HG02642 (cell line): Measurements from ENCODE around the gene RPL22.

Experiments used
- ATAC-seq: cut with Tn5 transposase; IDR thresholded peaks from one replicate; pipeline ENCODE4 v1.9.1; 2021; ENCODE audit warnings: mild to moderate bottlenecking; ENCODE audit not compliant: unreplicated experiment, poor library complexity

RPL22 gene

DNA sequence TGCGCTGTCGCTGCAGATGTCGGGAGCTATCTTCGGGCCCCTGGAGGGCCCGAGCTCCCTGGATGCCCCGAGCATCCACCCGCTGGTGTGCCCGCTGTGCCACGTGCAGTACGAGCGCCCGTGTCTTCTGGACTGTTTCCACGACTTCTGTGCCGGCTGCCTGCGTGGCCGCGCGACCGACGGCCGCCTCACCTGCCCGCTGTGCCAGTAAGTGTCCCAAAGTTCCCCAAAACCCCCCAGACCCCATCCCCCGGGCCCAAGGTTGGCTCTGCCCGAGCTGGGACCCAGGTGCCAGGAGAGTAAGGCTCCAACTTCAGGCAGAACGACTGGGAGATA, 7.1 kb upstream of the RPL22 start:
- no peak for ATAC-seq

DNA sequence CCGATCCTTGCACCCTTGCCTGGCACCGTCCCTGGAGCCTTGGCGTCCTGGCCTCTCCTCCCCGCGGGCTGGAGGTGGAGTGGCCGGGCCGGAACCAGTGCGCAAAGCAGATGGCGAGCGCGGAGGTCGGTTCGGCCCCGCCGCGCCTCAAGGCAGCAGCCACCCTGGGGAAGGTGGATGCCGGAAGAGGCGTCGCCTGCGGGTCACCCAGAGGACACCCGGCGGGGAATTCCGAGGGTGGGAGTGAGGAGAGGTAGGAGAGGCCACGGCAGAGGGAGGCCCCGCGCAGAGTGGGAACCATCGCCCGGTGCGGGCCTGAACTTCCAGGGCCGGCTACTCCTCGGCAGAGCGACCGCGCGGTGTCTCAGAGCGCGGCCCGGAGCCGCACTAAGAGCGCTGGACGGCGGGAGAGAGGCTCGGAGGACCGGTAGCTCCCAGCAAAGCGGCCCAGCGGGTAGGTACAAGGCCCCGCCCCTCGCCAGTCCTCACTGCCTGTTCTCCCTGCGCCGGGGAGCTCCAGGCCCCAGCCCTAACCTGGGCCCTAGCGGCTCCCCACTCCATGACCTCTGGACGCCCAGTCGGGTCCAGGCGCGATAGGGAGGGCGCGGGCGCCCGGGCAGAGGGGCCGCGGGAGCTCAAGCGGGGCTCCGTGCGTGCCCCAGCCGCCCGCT, 6.6 kb upstream of the RPL22 start, which contains the start of gene RNF207:
TSS of gene RNF207 (plus strand) at position 271 of the 671 bp plus-strand sequence. CDS start 417 bp downstream, outside the sequence.
- ATAC-seq, result peak; percentile 60

- ATAC-seq, result no peak
Measured at GRCh38 chr1:6202256-6202655, 2.9 kb upstream of the RPL22 start.

DNA sequence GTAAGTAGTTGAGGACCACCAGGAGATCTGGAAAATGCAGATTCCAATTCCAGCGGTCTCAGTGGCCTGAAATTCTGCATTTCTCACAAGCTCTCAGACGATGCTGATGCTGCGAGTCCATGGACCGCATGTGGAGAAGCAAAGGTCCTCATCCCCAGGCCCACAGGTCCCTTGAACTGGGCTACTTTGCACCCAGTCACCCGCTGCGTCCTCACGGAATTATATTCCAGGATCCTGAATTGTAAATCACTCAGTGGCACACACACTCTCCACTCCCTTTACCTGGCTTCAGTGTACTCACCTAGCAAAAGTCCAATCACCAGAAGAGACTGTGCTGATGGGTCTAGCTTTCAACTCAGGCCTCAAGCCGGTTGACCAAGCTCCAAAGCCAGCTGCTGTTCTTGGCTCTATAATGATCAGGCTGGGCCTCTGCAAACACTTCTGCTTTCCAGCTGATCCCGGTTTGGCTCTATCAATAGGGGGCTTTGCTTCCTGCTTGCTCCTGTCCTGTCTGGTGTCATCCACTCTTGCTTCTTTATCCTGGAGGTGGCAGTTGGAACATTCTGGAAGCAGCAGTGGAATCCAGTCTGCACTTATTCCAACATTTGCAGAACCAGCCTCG, 904 bp upstream of the RPL22 start:
- no peak for ATAC-seq

DNA sequence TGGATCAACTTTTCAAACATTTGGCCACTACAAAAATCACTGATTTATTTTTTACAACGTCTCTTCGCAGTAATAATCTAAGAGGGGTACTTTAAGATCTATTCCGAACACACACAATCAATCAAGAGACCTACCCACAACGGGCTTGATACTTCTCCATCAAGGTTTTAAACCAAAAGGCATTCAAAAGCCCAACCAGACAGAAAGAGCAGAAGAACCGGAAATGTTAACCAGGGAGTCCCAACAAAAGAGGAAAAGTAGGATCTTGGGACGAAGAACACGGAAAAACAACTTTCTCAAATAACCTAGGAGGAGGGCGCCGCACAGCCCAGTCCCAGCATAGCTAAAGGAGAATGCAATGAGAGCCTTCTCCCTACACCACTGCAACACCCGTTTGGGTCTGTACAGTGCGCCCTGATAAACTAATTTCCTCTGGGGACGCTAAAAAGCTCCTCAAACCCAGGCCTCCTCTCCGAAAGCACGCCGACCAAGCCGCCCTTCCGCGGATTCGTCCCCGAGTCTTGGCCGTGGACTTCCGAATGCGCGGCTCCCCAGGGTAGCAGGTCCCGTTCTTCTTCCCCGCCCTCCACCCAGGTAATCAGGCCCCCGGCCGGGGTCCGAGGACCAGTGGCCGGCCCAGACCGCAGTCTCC, 623 bp downstream of the RPL22 start:
- ATAC-seq, result peak; percentile 33

DNA sequence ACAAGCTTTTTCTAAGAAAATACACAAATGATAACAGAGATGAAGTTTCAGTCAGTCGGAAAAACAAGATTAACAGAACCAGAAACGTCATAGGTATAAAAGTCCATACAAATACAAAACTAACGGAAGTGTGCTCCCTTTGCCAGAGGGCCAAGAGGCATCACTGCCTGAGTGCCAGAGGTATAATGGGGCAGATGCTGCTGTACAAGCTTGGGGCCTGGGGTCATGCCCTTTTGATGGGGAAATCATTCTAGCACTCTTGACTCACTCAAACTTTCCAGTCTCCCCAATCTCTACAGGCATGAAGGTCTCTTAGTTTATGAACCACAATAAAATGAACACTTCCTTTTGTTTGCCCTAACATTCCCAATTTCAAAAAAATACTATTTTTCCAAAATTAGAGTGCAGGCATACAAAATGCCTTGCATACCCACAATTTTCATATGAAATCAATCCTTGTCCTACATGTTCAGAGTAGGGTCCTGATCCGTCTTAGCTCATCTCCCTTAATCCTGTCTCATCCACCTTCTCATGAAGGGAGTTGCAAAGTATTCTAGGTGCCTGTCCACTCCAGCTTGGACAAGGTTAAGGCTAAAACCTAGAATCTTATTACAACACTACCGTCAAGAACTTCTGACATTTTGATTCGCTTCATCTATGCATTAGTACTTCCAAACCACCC, 1.5 kb downstream of the RPL22 start:
- no peak for ATAC-seq

GRCh38 chr1:6191968-6192367, 7.4 kb downstream of the RPL22 start:
- ATAC-seq, result no peak

- no peak for ATAC-seq
Measured at GRCh38 chr1:6188466-6188865, 10.9 kb downstream of the RPL22 start.

DNA sequence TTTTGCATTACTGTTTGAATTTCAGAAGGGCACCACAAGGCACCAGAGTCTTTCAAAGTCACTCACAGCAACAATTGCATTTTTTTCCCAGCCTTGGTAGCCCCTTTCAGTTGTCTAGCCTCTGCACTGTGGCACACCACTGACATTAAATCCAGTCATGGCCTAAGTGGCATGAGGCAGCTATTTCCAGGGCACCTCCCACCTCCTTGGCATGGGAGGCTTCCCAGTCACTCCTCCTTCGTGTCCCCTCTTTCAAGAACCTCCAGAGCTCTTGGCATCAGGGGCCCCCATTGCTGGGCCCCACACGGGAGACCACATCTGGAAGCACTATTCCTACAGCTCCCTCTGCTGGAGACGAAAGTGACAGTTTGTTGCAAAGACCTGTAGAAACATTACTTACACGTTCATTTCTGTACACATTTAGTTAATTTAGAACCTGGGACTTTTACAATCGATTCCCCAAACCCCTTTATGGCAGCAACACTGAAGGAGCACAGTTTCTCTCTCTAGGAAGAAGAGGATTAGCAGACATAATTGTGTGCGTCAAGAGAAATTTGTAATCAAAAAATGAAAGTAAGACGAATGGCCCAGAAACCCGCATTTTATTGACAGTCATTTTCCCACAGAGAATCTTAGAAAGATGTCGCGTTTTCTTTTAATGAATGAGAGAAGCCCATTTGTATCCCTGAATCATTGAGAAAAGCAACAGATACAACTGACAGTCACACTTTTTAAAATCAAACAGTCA, 13.6 kb downstream of the RPL22 start:
- no peak for ATAC-seq

DNA sequence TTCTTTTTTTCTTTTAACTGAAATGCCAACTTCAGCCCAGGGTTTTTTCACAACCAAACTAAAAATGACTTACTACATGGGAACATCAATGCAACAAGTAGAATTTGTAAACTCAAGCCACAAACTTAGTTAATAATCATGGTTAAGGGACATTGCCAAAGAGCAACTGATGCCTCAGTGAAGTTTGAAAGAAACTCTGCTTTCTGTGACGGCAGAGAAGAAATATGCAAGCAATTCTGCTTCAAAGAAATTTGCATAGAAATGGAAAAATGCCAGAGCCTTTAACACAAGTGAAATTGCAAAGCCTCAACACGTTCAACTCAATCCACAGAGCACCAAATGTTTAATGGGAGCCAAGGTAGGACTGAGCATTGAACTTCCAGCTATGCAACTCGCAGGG, 14.2 kb downstream of the RPL22 start:
- ATAC-seq, result no peak

- ATAC-seq, result no peak
Measured at GRCh38 chr1:6184083-6184783, 15.2 kb downstream of the RPL22 start.

DNA sequence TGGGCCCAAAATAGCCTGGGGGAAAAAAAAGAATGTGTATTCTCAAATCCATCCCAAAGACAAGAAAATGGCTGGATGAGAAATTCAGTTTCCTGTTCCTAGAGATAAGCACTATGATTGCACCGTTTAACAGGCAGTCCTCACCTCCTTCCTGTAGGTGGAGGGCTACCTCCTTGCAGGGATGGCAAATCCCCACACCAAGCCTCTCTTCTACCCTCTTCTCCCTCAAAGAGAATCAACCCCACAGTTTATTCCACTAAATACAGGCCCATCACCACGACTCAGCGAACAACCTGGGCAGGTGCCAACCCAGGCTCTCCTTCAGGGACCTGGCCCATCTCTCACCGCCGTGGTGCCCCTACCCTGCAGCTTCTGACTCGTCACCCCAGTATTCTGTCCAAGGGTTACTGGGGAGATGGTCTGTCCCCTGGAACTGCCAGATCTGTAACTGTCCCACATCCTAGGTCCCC, 15.8 kb downstream of the RPL22 start:
- no peak for ATAC-seq

- ATAC-seq, result no peak
Measured at GRCh38 chr1:6181347-6181770, 18.0 kb downstream of the RPL22 start.

DNA sequence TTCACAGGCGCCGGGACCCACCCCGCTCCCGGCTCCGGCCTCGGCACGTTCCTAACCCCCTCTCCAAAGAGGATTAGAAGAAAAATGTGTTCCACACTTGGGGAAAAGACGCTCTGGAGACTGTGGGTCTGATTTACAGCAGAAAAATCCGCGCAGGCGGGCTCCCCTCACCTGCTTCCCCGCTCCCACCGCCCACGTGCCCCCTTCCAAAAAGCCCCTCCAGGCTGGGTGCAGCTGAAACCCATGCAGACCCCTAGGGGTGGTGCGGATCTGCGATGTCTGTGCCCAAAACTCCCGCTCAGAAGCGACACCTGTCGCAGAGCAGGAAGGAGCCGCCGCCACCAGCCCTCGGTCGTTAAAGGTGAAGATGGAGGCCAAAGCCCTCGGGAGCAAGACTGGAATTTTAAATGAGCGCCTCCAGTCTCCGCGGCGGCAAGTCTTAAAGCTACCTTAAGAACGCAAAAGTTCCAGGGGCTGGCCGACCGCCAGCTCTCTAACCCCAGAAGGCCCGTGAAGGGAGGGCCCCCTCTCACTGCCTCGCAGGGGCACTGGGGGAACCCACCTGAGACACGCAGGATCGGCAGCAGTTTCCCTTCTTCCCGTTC, 18.6 kb downstream of the RPL22 start:
- no peak for ATAC-seq

DNA sequence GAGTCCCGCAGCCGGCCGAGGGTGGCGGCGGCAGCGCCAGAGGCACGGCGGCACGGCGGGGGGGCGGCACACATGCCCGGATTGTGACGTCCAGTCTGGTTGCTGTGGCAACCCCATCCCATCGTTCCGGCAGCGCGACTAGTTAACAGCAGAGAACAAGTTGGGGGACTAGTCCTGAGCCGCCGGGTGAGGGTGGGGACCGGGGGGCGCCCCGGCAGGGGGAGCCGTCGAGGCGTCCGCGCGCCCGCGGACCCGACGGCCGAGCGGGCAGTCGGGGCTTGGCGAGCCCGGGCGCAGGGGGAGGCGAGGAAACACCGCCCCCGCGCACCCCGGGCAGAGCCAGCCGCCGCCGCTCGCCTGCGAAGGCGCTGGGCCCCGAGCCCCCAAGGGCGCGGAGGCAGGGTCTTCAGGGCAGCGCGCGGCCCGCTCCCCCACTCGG, 19.1 kb downstream of the RPL22 start, which contains the start of gene CHD5:
TSS of gene CHD5 (minus strand) at position 54 of the 439 bp plus-strand sequence. CDS start 298 bp downstream, outside the sequence.
- ATAC-seq, result no peak

- no peak for ATAC-seq
Measured at GRCh38 chr1:6179564-6180175, 19.7 kb downstream of the RPL22 start.

DNA sequence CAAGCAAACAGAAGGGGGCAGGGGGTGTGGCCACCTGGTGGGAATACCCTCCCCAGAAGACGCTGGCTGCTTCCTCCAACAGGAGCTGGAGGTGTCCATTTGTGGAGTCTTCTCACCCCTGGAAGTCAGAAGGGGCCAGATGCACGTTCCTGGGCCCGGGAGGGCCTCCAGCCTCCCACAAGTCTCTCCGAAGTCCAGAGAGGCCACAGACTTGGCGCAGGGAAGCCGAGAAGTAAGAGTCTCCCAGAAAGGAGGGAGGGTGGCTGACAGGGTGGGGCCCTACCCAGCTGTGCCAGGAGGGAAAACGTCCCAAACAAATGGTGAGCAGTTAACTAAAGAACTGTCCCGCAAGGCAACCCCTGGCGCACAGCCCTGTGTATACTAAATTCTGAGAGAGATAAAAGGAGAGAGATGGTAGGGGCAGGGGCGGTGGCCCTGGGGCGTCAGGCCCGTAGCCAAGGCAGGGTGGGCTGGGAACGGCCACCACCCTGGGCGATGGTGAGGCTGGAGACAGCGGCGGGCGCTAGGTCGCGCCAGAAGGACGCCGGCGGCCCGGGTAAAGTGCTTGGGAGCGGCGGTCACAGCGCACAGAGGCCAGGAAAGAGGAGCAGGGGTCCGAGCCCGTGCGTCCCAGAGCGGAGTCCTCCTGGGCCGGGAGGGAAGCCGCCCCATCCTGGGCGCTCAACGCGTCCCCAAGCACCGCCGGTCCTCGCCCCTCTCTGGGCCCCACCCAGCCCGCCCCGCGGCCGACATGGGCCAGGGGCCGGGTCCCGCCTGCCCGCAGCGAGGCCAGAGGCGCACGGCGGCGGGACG, 20.4 kb downstream of the RPL22 start:
- ATAC-seq, result no peak
